Neural progenitor cell (in vitro differentiated cells): ENCODE data around the gene TSPAN18. TPM values are rescaled to one million over a fixed set of nuclear protein-coding genes. Genes with fewer than 3 reads are reported as not detected.

ENCODE experiments used
- DNase-seq: peaks from one replicate; pipeline ENCODE4 v3.0.0-alpha.2; 2016; ENCODE audit warnings: low spot score
- H2AFZ ChIP-seq: fragments of 200-600 bp; sonication (generic); replicated peaks from 2 replicates; pipeline ENCODE4 v1.6.1; 2016; ENCODE audit warnings: antibody characterized with exemption
- H3F3A ChIP-seq: fragments of 200-600 bp; sonication (generic); 2 replicates; pipeline ENCODE4 v1.6.1; 2016; ENCODE audit warnings: antibody characterized with exemption, low read depth
- H3K27ac ChIP-seq: fragments of 200-600 bp; sonication (generic); 2 replicates; pipeline ENCODE4 v1.5.1; 2016; ENCODE audit warnings: mild to moderate bottlenecking
- H3K27me3 ChIP-seq: fragments of 200-600 bp; sonication (generic); 2 replicates; pipeline ENCODE4 v1.6.1; 2016; ENCODE audit warnings: mild to moderate bottlenecking, moderate library complexity
- H3K36me3 ChIP-seq: fragments of 200-600 bp; sonication (generic); 2 replicates; pipeline ENCODE4 v1.5.1; 2016
- H3K4me1 ChIP-seq: fragments of 200-600 bp; sonication (generic); 2 replicates; pipeline ENCODE4 v1.6.1; 2016; ENCODE audit warnings: mixed run types
- H3K4me2 ChIP-seq: fragments of 200-600 bp; sonication (generic); 2 replicates; pipeline ENCODE4 v1.6.1; 2016
- H3K4me3 ChIP-seq: fragments of 200-600 bp; sonication (generic); 2 replicates; pipeline ENCODE4 v1.5.1; 2016
- H3K79me2 ChIP-seq: fragments of 200-600 bp; sonication (generic); 2 replicates; pipeline ENCODE4 v1.6.1; 2016; ENCODE audit warnings: low read depth
- H3K9ac ChIP-seq: fragments of 200-600 bp; sonication (generic); 2 replicates; pipeline ENCODE4 v1.6.1; 2016
- H3K9me3 ChIP-seq: fragments of 200-600 bp; sonication (generic); 2 replicates; pipeline ENCODE4 v1.5.1; 2016; ENCODE audit warnings: low read depth
- H4K20me1 ChIP-seq: fragments of 200-600 bp; sonication (generic); 2 replicates; pipeline ENCODE4 v1.6.1; 2016; ENCODE audit warnings: low read depth
- H3K27ac Mint-ChIP-seq: 3 replicates; pipeline ENCODE4 v1.8.0; 2021; ENCODE audit warnings: mixed read lengths
- H3K27me3 Mint-ChIP-seq: 2 replicates; pipeline ENCODE4 v1.8.0; 2022; ENCODE audit warnings: low read depth, mild to moderate bottlenecking, inconsistent platforms, moderate library complexity, mixed read lengths; ENCODE audit not compliant: insufficient read depth
- H3K36me3 Mint-ChIP-seq: 3 replicates; pipeline ENCODE4 v1.8.0; 2021; ENCODE audit warnings: mixed read lengths
- H3K4me1 Mint-ChIP-seq: 3 replicates; pipeline ENCODE4 v1.8.0; 2021; ENCODE audit warnings: mixed read lengths
- H3K4me3 Mint-ChIP-seq: 3 replicates; pipeline ENCODE4 v1.8.0; 2021; ENCODE audit warnings: mild to moderate bottlenecking, moderate library complexity, mixed read lengths
- H3K9me3 Mint-ChIP-seq: 3 replicates; pipeline ENCODE4 v1.8.0; 2020; ENCODE audit warnings: mixed read lengths
- EZH2 ChIP-seq: fragments of 200-600 bp; sonication (generic); IDR thresholded peaks from 2 replicates; pipeline ENCODE4 v1.6.1; 2017; ENCODE audit warnings: antibody characterized with exemption, mild to moderate bottlenecking, moderate library complexity
- EZH2phosphoT487 ChIP-seq: fragments of 200-600 bp; sonication (generic); IDR thresholded peaks from 2 replicates; pipeline ENCODE4 v1.6.1; 2017; ENCODE audit warnings: antibody characterized with exemption
- total RNA-seq: library from RNA; depleted of rRNA; stranded (reverse); fragments of >200 nt; gene quantifications from 2 replicates; pipeline ENCODE4 v1.2.3, GENCODE V29; 2015; ENCODE audit warnings: low replicate concordance
- TF ChIP-seq, protein P1 (sequence below): fragments of 200-600 bp; sonication (generic); IDR thresholded peaks from 2 replicates; pipeline ENCODE4 v1.5.1; 2017; ENCODE audit warnings: antibody characterized with exemption, mild to moderate bottlenecking

Gene TSPAN18
- total RNA-seq, 1 donor from 2014 or later = 16.5 TPM

DNA sequence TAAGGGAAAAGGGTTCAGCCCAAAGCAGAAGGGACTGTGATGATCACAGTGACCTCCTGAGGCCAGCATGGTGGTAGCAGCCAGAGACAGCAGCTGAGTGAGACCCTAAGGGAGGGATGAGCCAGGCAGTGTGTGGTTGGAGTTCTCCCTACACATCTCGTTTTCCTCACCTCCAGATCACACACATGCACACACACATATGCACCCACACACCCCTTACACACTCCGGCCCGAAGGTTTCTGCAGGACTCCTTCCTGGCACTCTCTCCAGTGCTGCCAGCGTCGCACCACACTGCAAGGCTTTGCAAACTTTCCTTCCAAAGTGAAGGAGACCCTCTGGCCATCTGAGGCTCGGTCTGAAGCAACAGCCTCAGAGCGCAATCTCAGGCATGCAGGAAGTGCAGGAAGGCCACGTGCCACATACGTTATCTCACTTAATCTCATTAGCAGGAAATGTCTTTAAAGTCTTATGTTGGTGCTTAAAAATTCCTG lies 250.8 kb downstream of the TSPAN18 start:
- no peak for TF ChIP-seq EZH2phosphoT487
- TF ChIP-seq, protein P1, sequence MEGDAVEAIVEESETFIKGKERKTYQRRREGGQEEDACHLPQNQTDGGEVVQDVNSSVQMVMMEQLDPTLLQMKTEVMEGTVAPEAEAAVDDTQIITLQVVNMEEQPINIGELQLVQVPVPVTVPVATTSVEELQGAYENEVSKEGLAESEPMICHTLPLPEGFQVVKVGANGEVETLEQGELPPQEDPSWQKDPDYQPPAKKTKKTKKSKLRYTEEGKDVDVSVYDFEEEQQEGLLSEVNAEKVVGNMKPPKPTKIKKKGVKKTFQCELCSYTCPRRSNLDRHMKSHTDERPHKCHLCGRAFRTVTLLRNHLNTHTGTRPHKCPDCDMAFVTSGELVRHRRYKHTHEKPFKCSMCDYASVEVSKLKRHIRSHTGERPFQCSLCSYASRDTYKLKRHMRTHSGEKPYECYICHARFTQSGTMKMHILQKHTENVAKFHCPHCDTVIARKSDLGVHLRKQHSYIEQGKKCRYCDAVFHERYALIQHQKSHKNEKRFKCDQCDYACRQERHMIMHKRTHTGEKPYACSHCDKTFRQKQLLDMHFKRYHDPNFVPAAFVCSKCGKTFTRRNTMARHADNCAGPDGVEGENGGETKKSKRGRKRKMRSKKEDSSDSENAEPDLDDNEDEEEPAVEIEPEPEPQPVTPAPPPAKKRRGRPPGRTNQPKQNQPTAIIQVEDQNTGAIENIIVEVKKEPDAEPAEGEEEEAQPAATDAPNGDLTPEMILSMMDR = peak; percentile 50
- TF ChIP-seq EZH2 = no peak
- Mint-ChIP-seq H3K27me3 (peaks cover 13% of the 10 kb centered on the region), H3K4me3 (no peak overlapping the region), H3K9me3 (peaks cover 5% of the 10 kb centered on the region), H3K27ac (peak overlapping the region; percentile 70), H3K36me3 (no peaks in the 10 kb centered on the region), H3K4me1 (peaks cover 35% of the 10 kb centered on the region)
- no peaks in the 10 kb centered on the region for H3K36me3 ChIP-seq
- peak overlapping the region; percentile 21 for H2AFZ ChIP-seq
- H3K9ac ChIP-seq = no peak overlapping the region
- H3K4me3 ChIP-seq = no peak overlapping the region
- H3K9me3 ChIP-seq = no peaks in the 10 kb centered on the region
- H3K27ac ChIP-seq = no peak overlapping the region
- no peaks in the 10 kb centered on the region for H3K79me2 ChIP-seq
- H3K4me1 ChIP-seq = peaks cover 54% of the 10 kb centered on the region
- peaks cover 47% of the 10 kb centered on the region for H3F3A ChIP-seq
- H3K4me2 ChIP-seq = peak overlapping the region; percentile 19
- no peaks in the 10 kb centered on the region for H4K20me1 ChIP-seq
- H3K27me3 ChIP-seq = no peaks in the 10 kb centered on the region
- peak; percentile 49 for DNase-seq

- Mint-ChIP-seq H3K27me3 (peaks cover 12% of the 10 kb centered on the region), H3K36me3 (no peaks in the 10 kb centered on the region), H3K27ac (no peak overlapping the region), H3K9me3 (peaks cover 5% of the 10 kb centered on the region), H3K4me3 (no peak overlapping the region), H3K4me1 (peaks cover 31% of the 10 kb centered on the region)
- Histone ChIP-seq H3K27me3 (no peaks in the 10 kb centered on the region), H3K4me2 (peak overlapping the region; percentile 27), H3K36me3 (no peaks in the 10 kb centered on the region), H3F3A (peaks cover 48% of the 10 kb centered on the region), H2AFZ (no peak overlapping the region), H4K20me1 (no peaks in the 10 kb centered on the region), H3K9me3 (no peaks in the 10 kb centered on the region), H3K4me3 (no peak overlapping the region), H3K4me1 (peaks cover 49% of the 10 kb centered on the region), H3K9ac (no peak overlapping the region), H3K79me2 (no peaks in the 10 kb centered on the region), H3K27ac (peak overlapping the region; percentile 71)
- no peak for DNase-seq
- TF ChIP-seq EZH2 = no peak
- TF ChIP-seq, protein P1 = no peak
- TF ChIP-seq EZH2phosphoT487 = no peak
Observed at GRCh38 chr11:44978274-44978960, 251.7 kb downstream of the TSPAN18 start.

- H3K27ac Mint-ChIP-seq = peak overlapping the region; percentile 95
Observed at GRCh38 chr11:44978961-44979331, 252.2 kb downstream of the TSPAN18 start.

More at GRCh38 chr11:44978961-44979331, 252.2 kb downstream of the TSPAN18 start:
- Mint-ChIP-seq H3K9me3 (peaks cover 5% of the 10 kb centered on the region), H3K27me3 (peaks cover 12% of the 10 kb centered on the region), H3K4me3 (no peak overlapping the region), H3K4me1 (peaks cover 29% of the 10 kb centered on the region), H3K36me3 (no peaks in the 10 kb centered on the region)
- H3K27ac ChIP-seq = peak overlapping the region; percentile 71
- no peak overlapping the region for H3K9ac ChIP-seq
- H3K4me1 ChIP-seq = peaks cover 45% of the 10 kb centered on the region
- H3K27me3 ChIP-seq = no peaks in the 10 kb centered on the region
- H3K9me3 ChIP-seq = no peaks in the 10 kb centered on the region
- H3K4me3 ChIP-seq = no peak overlapping the region
- H3K4me2 ChIP-seq = peak overlapping the region; percentile 27
- H3K36me3 ChIP-seq = no peaks in the 10 kb centered on the region
- no peaks in the 10 kb centered on the region for H3K79me2 ChIP-seq
- peaks cover 45% of the 10 kb centered on the region for H3F3A ChIP-seq
- no peaks in the 10 kb centered on the region for H4K20me1 ChIP-seq
- TF ChIP-seq, protein P1 = no peak
- TF ChIP-seq EZH2 (no peak), EZH2phosphoT487 (no peak)
- no peak for DNase-seq
- H2AFZ ChIP-seq = no peak overlapping the region
